Heart left ventricle (tissue), 16 donors: ENCODE measurements around the gene RPTOR. TPM values are rescaled to one million over a fixed set of nuclear protein-coding genes. Genes with fewer than 3 reads are reported as not detected.

Experiments
- ATAC-seq, 4 donors: fragments of 200-7000 bp; cut with Tn5 transposase; one replicate each; pipeline ENCODE4 v1.9.1; 2020 to 2022; ENCODE audit warnings: moderate library complexity in 4 of 4, mild to moderate bottlenecking in 3 of 4, moderate number of reproducible peaks in 1 of 4
- DNase-seq, 5 donors: peaks; one replicate each; pipeline ENCODE4 v3.0.0-alpha.2; 2020
- H3K27ac ChIP-seq, 12 donors: fragments of 200-600 bp; sonication (generic) in 4 of 12; one replicate each; pipeline versions ENCODE4 v1.5.0 to v1.8.0; 2016 to 2022; ENCODE audit warnings: mild to moderate bottlenecking in 2 of 12
- H3K27me3 ChIP-seq, 9 donors: fragments of 200-600 bp; sonication (generic) in 2 of 9; one replicate each; pipeline versions ENCODE4 v1.5.1 to v1.8.0; 2016 to 2022; ENCODE audit warnings: mild to moderate bottlenecking in 3 of 9
- H3K36me3 ChIP-seq, 9 donors: fragments of 200-600 bp; sonication (generic) in 2 of 9; one replicate each; pipeline versions ENCODE4 v1.5.0 to v1.8.0; 2018 to 2022; ENCODE audit warnings: mild to moderate bottlenecking in 2 of 9
- H3K4me1 ChIP-seq, 12 donors: fragments of 200-600 bp; sonication (generic) in 4 of 12; one replicate each; pipeline versions ENCODE4 v1.5.0 to v1.8.0; 2016 to 2022; ENCODE audit warnings: mild to moderate bottlenecking in 3 of 12
- H3K4me3 ChIP-seq, 12 donors: fragments of 200-600 bp; sonication (generic) in 4 of 12; one replicate each; pipeline versions ENCODE4 v1.5.0 to v1.8.0; 2017 to 2022; ENCODE audit warnings: mild to moderate bottlenecking in 9 of 12, moderate library complexity in 4 of 12
- H3K9me3 ChIP-seq, 12 donors: fragments of 200-600 bp; sonication (generic) in 4 of 12; one replicate each; pipeline versions ENCODE4 v1.5.0 to v1.8.0; 2016 to 2022; ENCODE audit warnings: mild to moderate bottlenecking in 1 of 12
- POLR2A ChIP-seq, 2 donors: fragments of 450-650 bp; IDR thresholded peaks; one replicate each; pipeline ENCODE4 v1.6.1; 2017; ENCODE audit warnings: antibody characterized with exemption in 2 of 2, mild to moderate bottlenecking in 2 of 2, moderate library complexity in 2 of 2
- WGBS, 4 donors: extraction: QIAGEN DNeasy Blood & Tissue Kit in 2 of 4; methylation state at CpG; one replicate each; pipeline versions ENCODE4 v1.1.5 to v1.1.7; 2013 to 2018; 5-methylcytosine and 5-hydroxymethylcytosine counted together
- intact Hi-C, 10 donors: fragments of 100-400 bp; cut with DNase I; formaldehyde crosslinking; loops; one replicate each; pipeline versions ENCODE4 v1.11.1 to v1.14.2; 2022
- polyA plus RNA-seq, 2 donors: library from polyadenylated mRNA; stranded (reverse); fragments of 200-250 nt; gene quantifications; one replicate each; pipeline ENCODE4 v1.2.3, GENCODE V29; 2013
- total RNA-seq, 9 donors: library from RNA; depleted of rRNA in 2 of 9; stranded (reverse); fragments of >200 nt in 2 of 9; fragmentation: NEBNext Ultra II Directional in 3 of 9; extraction: Animal tissue kit (Norgen Biotek cat#: 25700) in 3 of 9; gene quantifications; one replicate each; pipeline versions ENCODE4 v1.1.0 to v1.2.4, GENCODE V29; 2016 to 2023
- TF ChIP-seq, protein P1 (sequence below), 12 donors: fragments of 200-600 bp; sonication (generic) in 4 of 12; IDR thresholded peaks; one replicate each; pipeline versions ENCODE4 v1.5.0 to v1.8.0; 2018 to 2022; ENCODE audit warnings: antibody characterized with exemption in 12 of 12, mild to moderate bottlenecking in 5 of 12
- donor health status: ischemic (EF 13 %, LVEDD 7.1; RV severe dilation, severe dysfunction).
- donor health status: healthy with polysubstance abuse.
- donor health status: DM: no; HTN: yes; CAD: no.
- donor health status: DM: no; HTN: no; CAD: no.
- donor health status: ischemic (EF 25% LVEDD 6.9; RV normal size, moderate dysfunction).
- donor health status: ischemic (EF 25% LVEDD 5.7; RV mildly dilated, moderate dysfunction).
- donor health status: healthy.
- donor health status: DM: yes; HTN: yes; CAD: no.
- donor health status: ischemic (EF 35%, LVEDD 5.7; RV mildly dilated, moderate dysfunction).
- donor health status: nonischemic (EF 11% LVEDD 7.7; RV severe dilation, severe dysfunction).
- donor health status: DM: yes; HTN: yes; CAD: no.
- donor health status: PGD.
- donor health status: ischemic (EF 29% LVEDD 5.4; RV normal size, mild dysfunction).
- donor health status: nonischemic (EF 23%, LVEDD 6.1; RV moderate dilation, normal function).

The RPTOR gene
- total and polyA plus RNA-seq, 11 donors, result 14.7 to 31.7 (median 26.0) TPM

GRCh38 chr17:80665792-80666191 is 121.2 kb downstream of the RPTOR start:
- Histone ChIP-seq H3K27ac (no peak overlapping the region), H3K36me3 (no peaks in the 10 kb centered on the region), H3K4me1 (peaks cover 0 to 15% (median 5%) of the 10 kb centered on the region in 12 donors), H3K9me3 (no peaks in the 10 kb centered on the region), H3K27me3 (no peaks in the 10 kb centered on the region), H3K4me3 (no peak overlapping the region)
- WGBS, 4 donors, result 85 to 89% (median 87%) methylated on average over 11 of the region's 11 CpGs
- no peak for DNase-seq
- ATAC-seq, result no peak
- TF ChIP-seq, protein P1, sequence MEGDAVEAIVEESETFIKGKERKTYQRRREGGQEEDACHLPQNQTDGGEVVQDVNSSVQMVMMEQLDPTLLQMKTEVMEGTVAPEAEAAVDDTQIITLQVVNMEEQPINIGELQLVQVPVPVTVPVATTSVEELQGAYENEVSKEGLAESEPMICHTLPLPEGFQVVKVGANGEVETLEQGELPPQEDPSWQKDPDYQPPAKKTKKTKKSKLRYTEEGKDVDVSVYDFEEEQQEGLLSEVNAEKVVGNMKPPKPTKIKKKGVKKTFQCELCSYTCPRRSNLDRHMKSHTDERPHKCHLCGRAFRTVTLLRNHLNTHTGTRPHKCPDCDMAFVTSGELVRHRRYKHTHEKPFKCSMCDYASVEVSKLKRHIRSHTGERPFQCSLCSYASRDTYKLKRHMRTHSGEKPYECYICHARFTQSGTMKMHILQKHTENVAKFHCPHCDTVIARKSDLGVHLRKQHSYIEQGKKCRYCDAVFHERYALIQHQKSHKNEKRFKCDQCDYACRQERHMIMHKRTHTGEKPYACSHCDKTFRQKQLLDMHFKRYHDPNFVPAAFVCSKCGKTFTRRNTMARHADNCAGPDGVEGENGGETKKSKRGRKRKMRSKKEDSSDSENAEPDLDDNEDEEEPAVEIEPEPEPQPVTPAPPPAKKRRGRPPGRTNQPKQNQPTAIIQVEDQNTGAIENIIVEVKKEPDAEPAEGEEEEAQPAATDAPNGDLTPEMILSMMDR (IDR thresholded peaks at IDR 0.05), result no peak
- no peak for TF ChIP-seq POLR2A (IDR thresholded peaks at IDR 0.05)
- intact Hi-C loops, result no loop called here

GRCh38 chr17:80666867-80667266 is 122.2 kb downstream of the RPTOR start:
- Histone ChIP-seq H3K27ac (no peak overlapping the region), H3K4me3 (no peak overlapping the region), H3K27me3 (no peaks in the 10 kb centered on the region), H3K36me3 (no peaks in the 10 kb centered on the region), H3K9me3 (peaks cover 0 to under 1% (median 0%) of the 10 kb centered on the region in 12 donors), H3K4me1 (peaks cover 0 to 15% (median 5%) of the 10 kb centered on the region in 12 donors)
- DNase-seq (no peak), ATAC-seq (no peak)
- 95 to 96% (median 95%) methylated on average over 6 to 12 of the region's 12 CpGs for WGBS, 4 donors
- intact Hi-C loops, result no loop called here
- TF ChIP-seq, protein P1 (IDR thresholded peaks at IDR 0.05), result no peak
- no peak for TF ChIP-seq POLR2A (IDR thresholded peaks at IDR 0.05)

- ATAC-seq (no peak), DNase-seq (no peak)
- Histone ChIP-seq H3K4me3 (no peak overlapping the region), H3K9me3 (peaks cover 0 to 5% (median 0%) of the 10 kb centered on the region in 12 donors), H3K4me1 (peaks cover 0 to 15% (median 5%) of the 10 kb centered on the region in 12 donors), H3K27me3 (no peaks in the 10 kb centered on the region), H3K36me3 (no peaks in the 10 kb centered on the region), H3K27ac (no peak overlapping the region)
- WGBS, 4 donors, result 80 to 85% (median 83%) methylated on average over 12 of the region's 12 CpGs
- TF ChIP-seq, protein P1 (IDR thresholded peaks at IDR 0.05), result no peak
- no peak for TF ChIP-seq POLR2A (IDR thresholded peaks at IDR 0.05)
- intact Hi-C loops, result no loop called here
Observed at GRCh38 chr17:80667462-80668277, 123.0 kb downstream of the RPTOR start.

- 86 to 96% (median 93%) methylated on average over 19 to 20 of the region's 20 CpGs for WGBS, 4 donors
- peaks cover 0 to 19% (median 6%) of the 10 kb centered on the region in 12 donors for H3K4me1 ChIP-seq
Observed at GRCh38 chr17:80668375-80669148, 123.9 kb downstream of the RPTOR start.

More at GRCh38 chr17:80668375-80669148, 123.9 kb downstream of the RPTOR start:
- DNase-seq (no peak), ATAC-seq (peak in 1 of 4 donors; percentile 22)
- Histone ChIP-seq H3K27me3 (no peaks in the 10 kb centered on the region), H3K9me3 (peaks cover 0 to 5% (median 0%) of the 10 kb centered on the region in 12 donors), H3K36me3 (no peaks in the 10 kb centered on the region), H3K4me3 (no peak overlapping the region), H3K27ac (no peak overlapping the region)
- TF ChIP-seq, protein P1 (IDR thresholded peaks at IDR 0.05), result no peak
- no peak for TF ChIP-seq POLR2A (IDR thresholded peaks at IDR 0.05)
- intact Hi-C loops, result no loop called here
